ENCODE data around the gene ERBB4. TPM values are rescaled to one million over a fixed set of nuclear protein-coding genes. Genes with fewer than 3 reads are reported as not detected.

Gene ERBB4
- total and polyA plus RNA-seq, 2 of the 8 experiments (the other 6 are each of a cell fraction or from before 2014, with no cell fraction given) = 0.34 to 1.3 TPM

DNA sequence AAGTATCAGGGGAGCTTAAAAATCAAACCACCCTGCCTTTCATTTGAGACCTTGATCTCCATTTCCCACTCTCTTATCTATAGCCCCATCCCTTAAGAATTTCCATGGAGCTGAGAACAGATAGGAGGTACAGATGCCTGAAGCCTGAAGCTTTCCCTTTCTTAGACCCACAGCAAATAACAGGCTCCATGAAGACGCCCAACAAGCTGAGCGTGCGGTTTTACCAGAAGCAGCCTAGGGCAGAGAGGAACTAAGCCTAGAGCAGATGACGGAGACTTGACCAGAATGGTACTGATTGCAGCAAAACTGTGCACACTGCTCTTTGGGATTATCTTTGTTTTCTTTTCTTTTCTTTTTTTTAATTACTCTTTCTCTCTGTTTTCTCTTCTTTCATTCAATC is 1.7 kb upstream of the ERBB4 start:
- Histone ChIP-seq H3K9ac (replicated peaks in 1 of 4; ENCODE audit: extremely low read depth in 1 of 4, low read depth in 3 of 4, low read length in 3 of 4) (no peak overlapping the region), H3K36me3 (ENCODE audit: control insufficient read depth in 2 of 4, insufficient read depth in 4 of 4, low read length in 3 of 4) (no peaks in the 10 kb centered on the region)
- 91% methylated on average over 4 of the region's 4 CpGs; no CpG with 5 or more reads in 1 of the 2 experiments for WGBS, 2 experiments (ENCODE audit: extremely low coverage in 1 of 2, insufficient coverage in 1 of 2, insufficient read length in 1 of 2, insufficient replicate concordance in 2 of 2, low coverage in 1 of 2, low lambda C conversion rate in 2 of 2, missing lambda C conversion rate in 1 of 2)

More for the DNA sequence above, 1.7 kb upstream of the ERBB4 start:
- ChIA-PET POLR2A (ENCODE audit: partially characterized antibody) (no interaction called here), CTCF (ENCODE audit: partially characterized antibody) (interaction anchor here (0.6 to 1.3 kb wide), 3 partner anchors 11 to 795 kb away, joined by 3 to 4 read pairs (median 3); no protein-coding TSS in a partner anchor)
- Histone ChIP-seq H3K14ac (ENCODE audit: insufficient read length) (no peak overlapping the region), H3K4me2 (ENCODE audit: insufficient read depth in 1 of 2, low read depth in 2 of 2, low read length in 2 of 2) (no peak overlapping the region), H3K4me3 (ENCODE audit: extremely low read depth in 1 of 4, insufficient read depth in 2 of 4, low read depth in 3 of 4, low read length in 4 of 4) (no peak overlapping the region), H3K27ac (ENCODE audit: low read depth, low read length) (no peak overlapping the region), H3K4ac (replicated peaks; ENCODE audit: insufficient read length, low read depth, low read length) (no peak overlapping the region), H3K56ac (replicated peaks; ENCODE audit: insufficient read length, low read depth, low read length) (no peak overlapping the region), H2AFZ (ENCODE audit: low read length) (no peak overlapping the region), H2AK5ac (ENCODE audit: low read depth, low read length) (no peak overlapping the region), H3K18ac (ENCODE audit: extremely low read depth, low read length) (no peak overlapping the region), H2BK15ac (ENCODE audit: low read length) (no peak overlapping the region), H3K27me3 (replicated peaks in 1 of 4; ENCODE audit: control insufficient read depth in 3 of 4, extremely low read depth in 1 of 4, insufficient read depth in 3 of 4, low read length in 3 of 4) (peaks cover 14 to 37% (median 34%) of the 10 kb centered on the region in 4 experiments), H3K23me2 (ENCODE audit: low read depth, low read length) (peaks cover 26% of the 10 kb centered on the region; the same call in 1 of the 2 replicates), H3K23ac (ENCODE audit: insufficient read length) (no peak overlapping the region), H4K8ac (ENCODE audit: extremely low read depth, insufficient read depth, low read length) (no peak overlapping the region), H2BK5ac (ENCODE audit: low read depth, low read length) (no peak overlapping the region), H2BK12ac (ENCODE audit: low read depth, low read length) (no peak overlapping the region), H2BK120ac (replicated peaks; ENCODE audit: low read depth, low read length) (no peak overlapping the region), H3K79me2 (ENCODE audit: control insufficient read depth in 1 of 2, insufficient read depth in 2 of 2, low read length in 2 of 2) (no peaks in the 10 kb centered on the region), H4K20me1 (replicated peaks in 1 of 2; ENCODE audit: control insufficient read depth in 1 of 2, insufficient read depth in 2 of 2, low read length in 2 of 2) (peaks cover 2% of the 10 kb centered on the region in 2 experiments), H4K91ac (replicated peaks; ENCODE audit: insufficient read length, low read length) (no peak overlapping the region), H2BK20ac (ENCODE audit: low read length) (no peak overlapping the region), H4K5ac (ENCODE audit: insufficient read length, low read depth, low read length) (no peak overlapping the region), H3K4me1 (replicated peaks in 1 of 4; ENCODE audit: control insufficient read depth in 3 of 4, insufficient read depth in 4 of 4, low read length in 3 of 4) (peaks cover 2 to 6% (median 3%) of the 10 kb centered on the region in 4 experiments; a peak in 4 of 7 replicates), H3K79me1 (ENCODE audit: low read depth, low read length) (no peaks in the 10 kb centered on the region), H3K9me3 (ENCODE audit: insufficient read depth in 2 of 2, low read depth in 1 of 2, low read length in 1 of 2) (no peaks in the 10 kb centered on the region)
- TF ChIP-seq EP300 (IDR thresholded peaks at IDR 0.05; ENCODE audit: borderline replicate concordance in 1 of 2, low read depth in 2 of 2, low read length in 2 of 2) (no peak), SP1 (IDR thresholded peaks at IDR 0.05; ENCODE audit: low read depth, low read length) (no peak), RNF2 (IDR thresholded peaks at IDR 0.05; ENCODE audit: borderline replicate concordance, low read depth, low read length, missing control alignments, poor library complexity, severe bottlenecking) (no peak), SP4 (IDR thresholded peaks at IDR 0.05; ENCODE audit: low read length) (no peak), POLR2A (IDR thresholded peaks at IDR 0.05; ENCODE audit: control extremely low read depth in 1 of 2, low read depth in 2 of 2, low read length in 2 of 2) (no peak), BCL11A (IDR thresholded peaks at IDR 0.05; ENCODE audit: low read depth in 2 of 2, low read length in 2 of 2) (no peak), KDM1A (IDR thresholded peaks at IDR 0.05; ENCODE audit: borderline replicate concordance, low read length) (no peak), TAF1 (IDR thresholded peaks at IDR 0.05; ENCODE audit: low read depth, low read length) (no peak), SIN3A (conservative IDR thresholded peaks at IDR 0.05 in 1 of 2, IDR thresholded peaks at IDR 0.05 in 1 of 2; ENCODE audit: low read depth in 1 of 2, low read length in 2 of 2) (no peak), FOSL1 (IDR thresholded peaks at IDR 0.05; ENCODE audit: insufficient read depth, low read depth, low read length) (no peak)
- TF ChIP-seq, protein P1, sequence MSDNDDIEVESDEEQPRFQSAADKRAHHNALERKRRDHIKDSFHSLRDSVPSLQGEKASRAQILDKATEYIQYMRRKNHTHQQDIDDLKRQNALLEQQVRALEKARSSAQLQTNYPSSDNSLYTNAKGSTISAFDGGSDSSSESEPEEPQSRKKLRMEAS (IDR thresholded peaks at IDR 0.05) = no peak
- TF ChIP-seq, protein P2, sequence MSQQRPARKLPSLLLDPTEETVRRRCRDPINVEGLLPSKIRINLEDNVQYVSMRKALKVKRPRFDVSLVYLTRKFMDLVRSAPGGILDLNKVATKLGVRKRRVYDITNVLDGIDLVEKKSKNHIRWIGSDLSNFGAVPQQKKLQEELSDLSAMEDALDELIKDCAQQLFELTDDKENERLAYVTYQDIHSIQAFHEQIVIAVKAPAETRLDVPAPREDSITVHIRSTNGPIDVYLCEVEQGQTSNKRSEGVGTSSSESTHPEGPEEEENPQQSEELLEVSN (IDR thresholded peaks at IDR 0.05) = no peak
- FAIRE-seq (no peak), DNase-seq (ENCODE audit: low read depth in 1 of 2, low spot score in 2 of 2) (no peak)
